PC-3 (cell line): ENCODE data around the gene EMC1.

Experiments used
- CTCF ChIP-seq: fragments of 300-600 bp; sonication (generic); conservative IDR thresholded peaks from 2 replicates; pipeline ENCODE4 v1.5.1; 2017; ENCODE audit warnings: antibody characterized with exemption, low read depth, mild to moderate bottlenecking, low read length
- EZH2 ChIP-seq: fragments of 300-600 bp; sonication (generic); IDR thresholded peaks from one replicate; pipeline ENCODE4 v1.6.1; 2017; ENCODE audit warnings: antibody characterized with exemption, mild to moderate bottlenecking, low read length; ENCODE audit not compliant: unreplicated experiment

- no peak for TF ChIP-seq EZH2
- no peak for TF ChIP-seq CTCF
Measured at GRCh38 chr1:19209990-19210771, 41.1 kb downstream of the EMC1 start, which contains the start of gene UBR4.
